HG02970 (cell line): ENCODE results near the gene GOLGA3.
"Not testable (repeated sequence)": the region's sequence is repeated elsewhere in the genome, so short reads cannot be mapped to it uniquely, and the experiment has no call there.

ENCODE experiments used
- ATAC-seq: cut with Tn5 transposase; IDR thresholded peaks from one replicate; pipeline ENCODE4 v1.9.1; 2021; ENCODE audit warnings: mild to moderate bottlenecking, moderate library complexity, moderate number of reproducible peaks; ENCODE audit not compliant: unreplicated experiment, low FRiP score

The GOLGA3 gene, protein sequence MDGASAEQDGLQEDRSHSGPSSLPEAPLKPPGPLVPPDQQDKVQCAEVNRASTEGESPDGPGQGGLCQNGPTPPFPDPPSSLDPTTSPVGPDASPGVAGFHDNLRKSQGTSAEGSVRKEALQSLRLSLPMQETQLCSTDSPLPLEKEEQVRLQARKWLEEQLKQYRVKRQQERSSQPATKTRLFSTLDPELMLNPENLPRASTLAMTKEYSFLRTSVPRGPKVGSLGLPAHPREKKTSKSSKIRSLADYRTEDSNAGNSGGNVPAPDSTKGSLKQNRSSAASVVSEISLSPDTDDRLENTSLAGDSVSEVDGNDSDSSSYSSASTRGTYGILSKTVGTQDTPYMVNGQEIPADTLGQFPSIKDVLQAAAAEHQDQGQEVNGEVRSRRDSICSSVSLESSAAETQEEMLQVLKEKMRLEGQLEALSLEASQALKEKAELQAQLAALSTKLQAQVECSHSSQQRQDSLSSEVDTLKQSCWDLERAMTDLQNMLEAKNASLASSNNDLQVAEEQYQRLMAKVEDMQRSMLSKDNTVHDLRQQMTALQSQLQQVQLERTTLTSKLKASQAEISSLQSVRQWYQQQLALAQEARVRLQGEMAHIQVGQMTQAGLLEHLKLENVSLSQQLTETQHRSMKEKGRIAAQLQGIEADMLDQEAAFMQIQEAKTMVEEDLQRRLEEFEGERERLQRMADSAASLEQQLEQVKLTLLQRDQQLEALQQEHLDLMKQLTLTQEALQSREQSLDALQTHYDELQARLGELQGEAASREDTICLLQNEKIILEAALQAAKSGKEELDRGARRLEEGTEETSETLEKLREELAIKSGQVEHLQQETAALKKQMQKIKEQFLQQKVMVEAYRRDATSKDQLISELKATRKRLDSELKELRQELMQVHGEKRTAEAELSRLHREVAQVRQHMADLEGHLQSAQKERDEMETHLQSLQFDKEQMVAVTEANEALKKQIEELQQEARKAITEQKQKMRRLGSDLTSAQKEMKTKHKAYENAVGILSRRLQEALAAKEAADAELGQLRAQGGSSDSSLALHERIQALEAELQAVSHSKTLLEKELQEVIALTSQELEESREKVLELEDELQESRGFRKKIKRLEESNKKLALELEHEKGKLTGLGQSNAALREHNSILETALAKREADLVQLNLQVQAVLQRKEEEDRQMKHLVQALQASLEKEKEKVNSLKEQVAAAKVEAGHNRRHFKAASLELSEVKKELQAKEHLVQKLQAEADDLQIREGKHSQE (N-terminal part only)

DNA sequence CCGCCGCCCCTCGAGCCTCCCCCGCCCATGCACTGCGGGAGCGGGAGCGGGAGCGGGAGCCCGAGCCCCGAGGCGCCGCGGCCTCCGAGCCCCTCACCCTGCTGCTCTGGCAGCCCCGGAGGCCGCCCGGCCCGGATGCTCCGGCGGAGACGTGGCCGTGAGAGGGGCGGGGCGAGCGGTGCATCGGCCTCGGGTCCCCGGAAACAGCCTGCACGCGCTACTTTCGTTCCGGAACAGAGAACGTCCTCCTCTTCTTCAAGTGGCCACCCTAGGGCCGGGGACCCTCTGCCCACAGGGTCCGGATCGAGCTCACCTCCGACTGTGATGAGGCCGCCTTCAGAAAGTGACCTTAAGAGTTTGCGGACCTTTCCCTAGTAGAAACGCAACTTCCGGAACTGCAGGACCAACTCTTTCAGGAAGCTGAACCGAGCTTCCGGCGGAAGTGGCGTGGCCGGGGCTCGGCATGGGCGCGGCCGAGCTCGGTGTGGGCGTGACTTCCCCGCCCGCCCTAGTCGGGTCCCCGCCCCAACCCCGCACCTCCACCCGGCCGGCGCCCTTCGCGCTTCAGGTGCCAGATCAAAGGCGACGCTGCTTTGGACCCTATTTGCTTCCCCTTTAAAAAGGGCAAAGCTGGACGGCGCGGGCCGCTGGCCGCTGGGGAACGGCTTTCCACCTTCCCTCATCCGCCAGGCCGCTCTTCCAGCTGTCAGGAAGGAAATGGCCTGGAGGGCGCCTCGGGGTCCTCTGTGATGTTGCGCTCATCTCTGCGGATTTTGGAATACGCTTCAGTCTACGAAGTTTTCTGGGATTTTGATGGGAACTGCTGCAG, at the start of gene GOLGA3:
GOLGA3 (minus strand) TSS at position 164 of the 829 bp plus-strand sequence. CDS start 6,741 bp downstream, outside the sequence.
- peak; percentile 93 for ATAC-seq

DNA sequence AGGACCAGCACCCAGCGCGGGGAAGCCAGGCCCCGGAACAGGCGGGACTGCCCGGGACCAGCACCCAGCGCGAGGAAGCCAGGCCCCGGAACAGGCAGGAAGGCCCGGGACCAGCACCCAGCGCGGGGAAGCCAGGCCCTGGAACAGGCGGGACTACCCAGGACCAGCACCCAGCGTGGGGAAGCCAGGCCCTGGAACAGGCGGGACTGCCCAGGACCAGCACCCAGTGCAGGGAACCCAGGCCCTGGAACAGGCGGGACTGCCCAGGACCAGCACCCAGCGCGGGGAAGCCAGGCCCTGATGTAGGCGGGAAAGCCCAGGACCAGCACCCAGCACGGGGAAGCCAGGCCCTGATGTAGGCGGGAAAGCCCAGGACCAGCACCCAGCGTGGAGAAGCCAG, 46.0 kb upstream of the GOLGA3 start:
- not testable (repeated sequence) for ATAC-seq

DNA sequence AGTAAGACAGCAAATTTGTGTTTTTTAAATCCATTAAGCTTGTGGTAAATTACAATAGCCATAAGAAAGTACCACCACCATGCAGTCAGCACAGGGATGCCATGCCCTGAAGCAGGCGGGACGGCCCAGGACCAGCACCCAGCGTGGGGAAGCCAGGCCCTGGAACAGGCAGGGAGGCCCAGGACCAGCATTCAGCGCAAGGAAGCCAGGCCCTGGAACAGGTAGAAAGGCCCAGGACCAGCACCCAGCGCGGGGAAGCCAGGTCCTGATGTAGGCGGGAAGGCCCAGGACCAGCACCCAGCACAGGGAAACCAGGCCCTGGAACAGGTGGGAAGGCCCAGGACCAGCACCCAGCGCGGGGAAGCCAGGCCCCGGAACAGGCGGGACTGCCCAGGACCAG, 45.5 kb upstream of the GOLGA3 start:
- ATAC-seq = no peak

DNA sequence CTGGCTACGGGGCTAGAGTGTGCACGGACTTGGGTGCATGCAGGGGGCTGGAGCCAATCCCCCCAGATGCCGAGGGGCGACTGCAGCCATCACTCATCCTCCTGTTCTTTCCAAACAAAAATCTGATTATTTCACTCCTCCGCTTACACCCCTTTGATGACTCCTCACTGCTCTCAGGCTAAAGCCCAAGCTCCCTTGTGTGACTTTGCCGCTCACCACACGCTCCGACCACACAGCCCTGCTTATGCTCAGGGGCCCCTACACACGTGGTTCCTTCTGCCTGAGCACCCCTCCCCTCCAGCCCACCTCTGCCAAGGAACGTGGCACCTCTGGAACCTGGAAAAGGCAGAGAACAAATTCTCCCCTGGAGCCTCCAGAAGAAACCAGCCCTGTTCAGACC, 45.1 kb upstream of the GOLGA3 start:
- ATAC-seq = no peak

DNA sequence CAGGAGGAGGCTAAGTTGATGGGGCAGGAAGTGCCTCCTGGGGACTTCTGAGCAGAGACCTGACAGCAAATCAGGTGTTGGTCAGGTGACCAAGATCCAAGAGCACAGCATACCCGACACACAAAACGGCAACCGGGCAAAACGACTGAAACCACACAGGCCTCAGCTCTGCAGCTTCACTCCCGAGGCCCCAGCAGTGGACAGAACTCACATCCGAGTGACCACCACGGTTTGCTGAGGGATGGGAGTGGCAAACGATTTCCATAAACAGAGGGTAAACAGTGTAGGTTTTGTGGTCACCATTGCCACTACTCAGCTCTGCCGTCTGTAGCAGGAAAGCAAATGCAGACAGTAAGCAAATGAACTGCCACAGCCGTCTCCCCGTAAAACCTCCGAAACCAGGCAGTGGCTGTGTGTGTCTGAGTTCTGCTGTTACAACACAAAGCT, 44.3 kb upstream of the GOLGA3 start:
- ATAC-seq = no peak

DNA sequence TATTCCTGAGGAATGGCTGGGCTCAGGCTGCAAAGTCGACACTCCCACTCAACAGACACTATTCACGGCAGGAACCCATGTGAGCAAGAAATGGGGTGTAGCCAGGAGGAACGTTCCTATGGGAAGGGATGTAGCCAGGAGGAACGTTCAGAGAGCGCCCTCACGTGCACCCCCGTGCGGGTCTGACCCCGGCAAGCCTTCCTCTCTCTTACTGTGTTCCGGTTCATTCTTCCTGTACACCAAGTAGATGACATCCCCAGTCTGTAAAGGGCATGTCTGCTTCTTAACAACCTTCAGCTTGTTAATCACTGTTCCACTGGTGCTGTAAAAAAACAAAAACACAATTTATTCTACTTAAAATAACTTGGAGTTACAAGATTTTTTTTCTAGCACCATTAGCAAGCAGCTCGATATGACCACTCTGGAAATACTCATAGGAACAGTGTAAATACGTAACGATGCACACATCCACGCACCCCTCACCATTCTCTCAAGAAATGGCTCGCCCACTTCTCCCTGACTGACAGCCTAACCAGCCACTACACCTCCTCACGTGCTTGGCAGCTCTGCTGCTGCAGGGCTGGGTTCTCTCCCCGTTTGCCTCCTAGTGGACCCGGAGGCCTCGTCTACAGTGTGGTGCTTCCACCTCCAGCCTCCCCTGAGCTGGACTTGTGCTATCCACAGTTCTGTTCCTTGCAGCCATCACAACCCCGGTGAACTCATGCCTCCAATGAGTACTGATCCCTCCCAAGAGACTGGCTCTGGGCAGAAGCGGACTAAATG, 43.6 kb upstream of the GOLGA3 start:
- no peak for ATAC-seq

DNA sequence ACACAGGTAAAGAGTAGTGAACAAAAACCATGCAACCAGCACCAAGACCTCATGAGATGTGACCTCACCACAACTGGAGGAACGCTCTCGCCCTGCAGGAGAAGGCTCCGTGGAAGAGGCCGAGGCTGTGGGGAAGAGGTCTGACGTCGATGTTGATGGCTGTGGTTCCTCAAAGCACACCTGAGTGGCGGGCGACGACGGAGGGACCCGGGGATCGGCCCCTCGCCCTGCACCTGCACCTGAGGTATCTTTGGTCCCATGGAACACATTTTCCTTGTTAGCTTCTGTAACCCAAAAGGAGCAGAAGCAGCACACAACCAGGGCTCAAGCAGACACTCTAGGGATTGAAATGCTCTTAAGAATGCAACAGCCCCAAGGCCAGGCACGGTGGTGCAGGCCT, 40.9 kb upstream of the GOLGA3 start:
- ATAC-seq = no peak

DNA sequence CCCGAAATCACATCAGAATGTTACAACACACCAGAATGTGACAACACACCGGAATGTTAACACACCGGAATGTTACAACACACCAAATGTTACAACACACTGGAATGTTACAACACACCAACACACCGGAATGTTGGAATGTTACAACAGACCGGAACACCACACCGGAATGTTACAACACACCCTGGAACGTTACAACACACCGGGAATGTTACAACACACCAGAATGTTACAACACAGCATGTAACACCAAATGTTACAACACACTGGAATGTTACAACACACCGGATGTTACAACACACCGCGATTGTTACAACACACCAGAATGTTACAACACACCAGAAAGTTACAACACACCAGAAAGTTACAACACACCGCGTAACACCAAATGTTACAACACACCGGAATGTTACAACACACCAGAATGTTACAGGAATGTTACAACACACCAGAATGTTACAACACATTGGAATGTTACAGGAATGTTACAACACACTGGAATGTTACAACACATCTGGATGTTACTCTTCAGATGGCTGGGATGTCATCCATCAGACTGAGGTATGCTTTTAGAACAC, 37.7 kb upstream of the GOLGA3 start:
- no peak for ATAC-seq

DNA sequence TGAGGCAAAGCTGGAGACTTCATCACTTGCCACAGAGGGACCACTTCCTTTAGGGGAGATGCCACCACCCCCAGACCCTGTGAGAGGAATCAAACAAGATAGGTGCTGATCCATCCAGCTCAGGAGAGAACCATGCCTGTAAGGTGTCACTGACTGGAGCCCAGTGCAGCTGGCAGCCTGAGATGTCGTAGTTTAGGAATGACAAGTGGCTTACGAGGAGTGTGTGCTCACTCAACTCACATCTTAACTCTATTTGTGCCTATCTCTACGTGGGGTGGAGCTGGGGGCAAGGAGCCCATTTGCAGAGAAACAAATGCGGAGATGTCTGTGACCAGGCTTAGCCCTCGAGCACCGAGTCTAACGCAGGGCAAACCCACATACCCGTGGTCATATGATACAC, 32.9 kb upstream of the GOLGA3 start:
- no peak for ATAC-seq

DNA sequence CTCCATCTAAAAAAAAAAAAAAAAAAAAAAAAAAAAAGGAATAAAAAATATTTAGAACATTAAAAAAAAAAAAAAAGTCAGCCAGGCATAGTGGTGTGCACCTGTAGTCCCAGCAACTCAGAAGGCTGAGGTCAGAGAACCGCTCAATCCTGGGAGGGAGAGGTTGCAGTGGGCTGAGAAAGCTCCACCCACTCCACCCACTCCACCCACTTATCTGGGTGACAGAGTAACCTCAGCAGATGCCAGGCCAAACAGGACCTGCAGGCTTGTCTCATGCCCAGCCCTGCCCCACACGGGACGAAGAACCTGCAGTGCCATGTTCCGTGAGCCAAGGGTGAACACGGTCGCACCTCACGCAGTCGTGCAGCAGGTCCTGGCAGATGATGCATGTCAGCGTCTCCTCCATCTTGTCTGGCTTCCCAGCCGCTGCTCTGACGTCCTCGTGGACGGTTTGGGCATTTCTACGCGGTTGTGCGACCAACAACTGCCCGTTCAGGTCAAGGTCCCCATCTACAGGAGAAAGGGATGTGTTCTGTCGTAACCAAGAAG, 30.1 kb upstream of the GOLGA3 start:
- ATAC-seq = no peak

DNA sequence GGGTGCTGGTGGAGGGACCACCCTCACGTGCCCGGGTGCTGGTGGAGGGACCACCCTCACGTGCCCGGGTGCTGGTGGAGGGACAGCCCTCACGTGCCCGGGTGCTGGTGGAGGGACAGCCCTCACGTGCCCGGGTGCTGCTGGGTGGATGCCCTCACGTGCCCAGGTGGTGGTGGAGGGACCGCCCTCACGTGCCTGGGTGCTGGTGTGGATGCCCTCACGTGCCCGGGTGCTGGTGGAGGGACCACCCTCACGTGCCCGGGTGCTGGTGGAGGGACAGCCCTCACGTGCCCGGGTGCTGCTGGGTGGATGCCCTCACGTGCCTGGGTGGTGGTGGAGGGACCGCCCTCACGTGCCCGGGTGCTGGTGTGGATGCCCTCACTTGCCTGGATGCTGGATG, 28.4 kb upstream of the GOLGA3 start:
- not testable (repeated sequence) for ATAC-seq

DNA sequence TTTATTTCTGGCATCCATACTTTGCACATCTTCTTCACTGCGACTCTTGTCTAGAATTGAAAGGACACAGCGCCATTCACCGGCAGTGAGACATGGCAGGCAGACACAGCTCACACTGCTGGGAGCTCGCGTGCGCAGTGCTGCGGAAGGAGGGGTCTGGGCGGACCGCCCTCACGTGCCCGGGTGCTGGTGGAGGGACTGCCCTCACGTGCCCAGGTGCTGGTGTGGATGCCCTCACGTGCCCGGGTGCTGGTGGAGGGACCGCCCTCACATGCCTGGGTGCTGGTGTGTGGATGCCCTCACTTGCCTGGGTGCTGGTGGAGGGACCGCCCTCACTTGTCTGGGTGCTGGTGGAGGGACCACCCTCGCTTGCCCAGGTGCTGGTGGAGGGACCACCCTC, 27.9 kb upstream of the GOLGA3 start:
- no peak for ATAC-seq

DNA sequence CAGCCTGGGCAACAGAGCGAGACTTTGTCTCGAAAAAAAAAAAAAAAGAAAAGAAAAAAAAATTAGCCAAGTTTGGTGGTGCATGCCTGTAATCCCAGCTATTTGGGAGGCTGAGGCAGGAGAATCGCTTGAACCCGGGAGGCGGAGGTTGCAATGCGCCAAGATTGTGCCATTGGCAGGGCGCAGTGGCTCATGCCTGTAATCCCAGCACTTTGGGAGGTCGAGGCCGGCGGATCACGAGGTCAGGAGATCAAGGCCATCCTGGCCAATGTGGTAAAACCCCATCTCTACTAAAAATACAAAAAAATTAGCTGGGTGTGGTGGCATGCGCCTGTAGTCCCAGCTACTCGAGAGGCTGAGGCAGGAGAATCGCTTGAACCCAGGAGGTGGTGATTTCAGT, 26.5 kb upstream of the GOLGA3 start:
- ATAC-seq = not testable (repeated sequence)

DNA sequence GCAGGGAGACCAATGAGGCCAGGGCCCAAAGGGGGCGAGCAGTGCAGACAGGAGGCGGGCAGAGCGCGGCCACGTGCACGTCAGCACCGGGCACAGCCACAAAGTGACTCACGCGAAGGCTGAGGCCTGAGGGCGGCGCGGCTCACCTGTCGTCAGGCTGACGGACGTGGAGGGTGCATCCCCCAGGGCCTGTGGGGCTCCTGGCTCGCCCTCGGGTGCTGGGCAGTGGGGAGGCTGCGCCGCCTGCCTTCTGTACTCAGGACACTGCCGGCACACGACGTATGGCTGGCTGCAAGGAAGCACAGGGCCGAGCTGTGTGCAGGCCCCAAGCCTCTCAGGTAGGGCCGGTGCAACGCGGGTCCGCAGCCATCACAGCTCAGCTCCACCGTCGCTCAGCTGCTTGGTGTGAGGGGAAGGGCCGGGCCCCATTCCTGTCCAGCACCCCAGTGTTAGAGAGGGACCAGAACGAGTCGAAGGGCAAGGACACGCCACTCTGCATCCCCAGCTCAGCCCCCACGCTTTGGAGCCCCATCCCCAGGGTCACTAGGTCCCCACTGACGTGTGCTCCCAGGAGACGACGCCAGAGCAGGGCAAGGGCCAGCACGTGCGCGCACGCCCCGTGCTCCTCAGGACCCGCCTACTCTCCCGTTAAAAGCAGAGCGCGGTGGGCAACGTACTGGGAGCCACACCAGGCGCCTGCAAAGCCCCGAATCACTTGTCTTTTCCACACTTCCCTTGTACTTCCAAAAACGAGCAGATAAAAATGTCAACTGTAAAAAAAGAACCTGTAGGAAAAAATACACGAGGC, 24.8 kb upstream of the GOLGA3 start:
- no peak for ATAC-seq

DNA sequence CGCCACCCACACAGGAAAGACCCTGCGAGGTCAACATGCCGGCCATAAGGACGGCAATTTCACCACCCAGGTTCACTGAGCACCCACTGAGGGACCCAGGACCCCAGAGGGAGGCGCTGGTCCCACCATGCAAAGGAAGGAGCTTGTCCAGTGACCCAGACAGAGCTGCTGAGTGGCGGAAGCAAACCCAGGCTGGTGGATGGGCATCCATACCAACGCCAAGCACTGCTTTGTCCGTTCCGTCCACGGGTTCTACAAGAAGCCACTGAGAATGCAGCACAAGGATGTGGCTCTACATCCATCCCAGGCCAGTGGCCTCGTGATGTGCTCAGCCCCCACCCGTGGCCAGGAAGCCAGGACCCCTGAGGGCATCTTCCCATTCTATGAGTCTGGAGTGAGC, 23.8 kb upstream of the GOLGA3 start:
- no peak for ATAC-seq

DNA sequence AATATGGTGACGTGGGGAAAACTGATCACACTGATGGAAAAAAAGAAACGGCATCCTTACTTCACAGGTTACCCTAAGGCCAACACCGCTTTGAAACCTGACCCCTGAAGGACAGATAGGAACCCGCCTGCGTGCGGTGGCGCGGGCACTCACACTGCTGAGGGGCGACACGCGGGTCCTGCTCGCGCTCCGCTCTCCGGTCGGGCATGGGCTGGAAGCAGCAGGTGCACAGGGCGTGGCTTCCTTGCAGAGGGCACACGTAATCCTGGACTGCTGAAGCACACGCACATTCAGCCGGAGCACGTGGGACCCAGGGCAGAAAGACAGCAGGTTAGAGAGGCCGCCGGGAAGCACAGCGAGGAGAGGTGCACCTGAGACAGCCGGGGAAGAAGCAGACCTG, 22.8 kb upstream of the GOLGA3 start:
- no peak for ATAC-seq

DNA sequence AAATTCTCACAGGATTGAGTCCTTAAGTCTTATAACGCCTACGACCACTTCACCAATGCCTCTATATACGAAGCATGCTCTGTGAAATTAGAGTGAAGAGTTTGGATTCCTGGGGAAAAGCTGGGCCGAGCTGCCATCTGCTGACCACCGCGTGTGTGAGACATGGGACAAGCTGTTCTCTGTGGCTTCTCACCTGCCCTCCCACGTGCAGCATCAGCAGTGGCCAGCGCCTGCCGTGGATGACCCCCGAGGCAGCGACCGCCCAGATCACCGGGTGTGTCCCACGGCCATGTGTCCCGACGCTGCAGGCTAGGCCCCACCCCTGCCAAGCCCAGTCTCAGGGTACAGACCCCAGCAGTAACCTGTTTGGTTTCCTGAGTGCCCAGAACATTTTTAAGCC, 21.6 kb upstream of the GOLGA3 start:
- ATAC-seq = no peak

DNA sequence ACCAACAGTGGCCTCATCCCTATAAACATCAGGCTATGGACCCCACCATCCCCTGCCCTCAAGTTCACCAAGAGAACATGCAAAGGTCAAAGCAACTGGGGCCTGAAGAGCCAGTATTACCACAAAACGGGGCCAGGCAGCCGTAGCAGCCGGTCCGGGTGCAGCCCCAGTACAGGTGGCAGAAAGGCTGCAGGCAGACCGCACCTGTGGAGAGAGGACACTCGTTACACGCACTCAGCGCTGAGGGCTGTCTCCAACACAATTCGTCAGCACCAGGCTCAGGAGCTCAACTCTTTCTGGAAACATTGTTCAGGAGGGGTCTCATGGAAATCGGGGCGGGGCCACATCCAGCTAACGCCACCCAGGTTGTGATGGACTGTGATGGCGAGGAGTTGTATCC, 19.9 kb upstream of the GOLGA3 start:
- ATAC-seq = no peak
